Activated CD4-positive, alpha-beta T cell treated with anti-CD3 and anti-CD28 coated beads, Interleukin-2, amount 10 ng/mL, durations not matched to agents 24 days and 14 days (primary cell): ENCODE data around the gene SV2C. TPM values are rescaled to one million over a fixed set of nuclear protein-coding genes. Genes with fewer than 3 reads are reported as not detected.
"Not testable (repeated sequence)": the region's sequence is repeated elsewhere in the genome, so short reads cannot be mapped to it uniquely, and the experiment has no call there.

Source experiments
- DNase-seq: peaks from one replicate; pipeline ENCODE4 v3.0.0; 2022
- H3K27ac Mint-ChIP-seq: one replicate; pipeline ENCODE4 v1.8.0; 2022; ENCODE audit warnings: mild to moderate bottlenecking, mixed read lengths
- H3K27me3 Mint-ChIP-seq: one replicate; pipeline ENCODE4 v1.8.0; 2022; ENCODE audit warnings: mixed read lengths
- H3K36me3 Mint-ChIP-seq: one replicate; pipeline ENCODE4 v1.8.0; 2022; ENCODE audit warnings: low read depth, mild to moderate bottlenecking, mixed read lengths
- H3K4me1 Mint-ChIP-seq: one replicate; pipeline ENCODE4 v1.8.0; 2021; ENCODE audit warnings: mixed read lengths
- H3K4me3 Mint-ChIP-seq: one replicate; pipeline ENCODE4 v1.8.0; 2022; ENCODE audit warnings: mild to moderate bottlenecking, moderate library complexity, mixed read lengths
- H3K9me3 Mint-ChIP-seq: one replicate; pipeline ENCODE4 v1.8.0; 2021; ENCODE audit warnings: mixed read lengths
- intact Hi-C: fragments of 100-400 bp; cut with micrococcal nuclease; formaldehyde crosslinking; loops from one replicate; pipeline ENCODE4 v1.15.1; 2023
- total RNA-seq: library from RNA; stranded (reverse); gene quantifications from 2 replicates; pipeline ENCODE4 v1.2.3, GENCODE V29; 2022

SV2C gene
- total RNA-seq, 1 donor from 2014 or later: not detected

DNA sequence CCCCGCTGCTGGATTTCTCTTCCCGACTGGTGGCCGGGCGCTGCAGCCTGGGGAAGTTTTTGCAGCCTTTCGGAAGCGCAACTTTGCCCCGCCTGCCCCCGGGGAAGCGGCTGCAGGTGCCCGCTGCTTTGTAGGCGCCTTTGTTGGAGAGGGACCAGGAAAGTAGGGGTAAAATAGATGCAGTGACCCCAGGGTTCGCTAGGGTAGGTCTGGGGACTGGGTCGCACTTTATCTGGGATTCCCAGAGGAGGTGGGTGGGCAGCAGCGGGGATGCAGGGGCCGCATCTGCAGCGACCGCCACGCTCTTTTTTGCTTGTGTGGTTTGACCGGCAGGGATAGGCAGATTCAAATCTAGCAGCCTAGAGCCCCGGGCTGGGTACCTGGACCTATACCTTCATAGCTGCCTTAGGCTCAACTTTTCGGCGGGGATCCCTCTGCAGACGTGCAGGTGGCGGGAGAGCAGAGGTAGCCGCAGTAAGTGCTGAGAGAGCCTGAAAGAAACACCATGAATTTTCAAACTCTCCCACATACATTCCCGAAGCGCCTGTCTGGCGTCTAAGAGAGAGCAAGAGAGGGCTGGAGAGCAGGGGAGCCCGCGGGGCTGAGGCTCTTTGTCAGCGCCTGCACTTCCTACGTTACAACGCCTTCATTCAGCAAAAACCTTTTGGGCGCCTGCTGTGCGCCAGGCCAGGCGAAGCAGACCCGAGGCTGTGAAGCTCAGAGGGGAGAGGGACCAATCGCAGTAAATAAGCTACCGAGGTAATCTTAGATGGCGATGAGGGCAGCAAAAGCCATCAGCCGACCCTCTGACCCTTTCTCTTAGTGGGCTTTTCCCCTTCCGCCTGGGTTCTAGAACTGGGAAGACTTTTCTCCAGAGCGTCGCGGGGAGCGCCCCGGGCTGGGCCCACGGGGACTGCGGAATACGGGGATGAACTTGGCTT lies 642 bp downstream of the SV2C start:
- intact Hi-C loops: no loop called here
- Mint-ChIP-seq H3K36me3 (peaks cover 3% of the 10 kb centered on the region), H3K4me1 (peaks cover 16% of the 10 kb centered on the region), H3K27me3 (peaks cover 79% of the 10 kb centered on the region), H3K27ac (no peak overlapping the region), H3K4me3 (peak overlapping the region; percentile 81), H3K9me3 (no peaks in the 10 kb centered on the region)
- peak; percentile 68 for DNase-seq

GRCh38 chr5:76084496-76085242 lies 1.5 kb downstream of the SV2C start:
- H3K9me3 Mint-ChIP-seq: no peaks in the 10 kb centered on the region
- intact Hi-C loops: no loop called here
- H3K27ac Mint-ChIP-seq: no peak overlapping the region
- peak overlapping the region; percentile 81 for H3K4me3 Mint-ChIP-seq
- peaks cover 3% of the 10 kb centered on the region for H3K36me3 Mint-ChIP-seq
- H3K27me3 Mint-ChIP-seq: peaks cover 77% of the 10 kb centered on the region
- no peak for DNase-seq
- H3K4me1 Mint-ChIP-seq: peaks cover 16% of the 10 kb centered on the region

GRCh38 chr5:76085243-76085579 lies 2.0 kb downstream of the SV2C start:
- DNase-seq: no peak
- Mint-ChIP-seq H3K4me1 (peaks cover 16% of the 10 kb centered on the region), H3K36me3 (peaks cover 3% of the 10 kb centered on the region), H3K27me3 (peaks cover 72% of the 10 kb centered on the region), H3K27ac (no peak overlapping the region), H3K4me3 (peak overlapping the region; percentile 63), H3K9me3 (no peaks in the 10 kb centered on the region)
- intact Hi-C loops: no loop called here

DNA sequence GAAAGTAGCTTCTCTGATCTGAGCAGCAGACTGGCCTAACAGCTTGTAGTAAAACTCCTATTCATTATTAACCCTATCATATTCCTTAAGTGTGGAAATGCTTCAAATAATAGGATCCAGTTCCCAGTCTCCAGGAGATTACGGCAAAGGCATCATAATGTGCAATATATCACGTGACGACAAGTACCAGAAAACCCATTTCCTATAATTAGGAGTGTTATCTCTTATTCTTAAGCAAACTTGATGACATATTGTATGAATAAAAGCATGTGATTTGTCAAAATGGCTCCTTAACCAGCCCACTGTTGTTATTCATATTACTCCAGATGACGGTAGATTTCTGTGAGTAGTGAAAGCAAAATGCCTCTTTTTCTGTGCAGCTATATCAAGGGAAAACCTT lies 2.9 kb downstream of the SV2C start:
- H3K4me1 Mint-ChIP-seq: peaks cover 16% of the 10 kb centered on the region
- no peak for DNase-seq
- H3K36me3 Mint-ChIP-seq: peaks cover 3% of the 10 kb centered on the region
- peaks cover 69% of the 10 kb centered on the region for H3K27me3 Mint-ChIP-seq
- no peak overlapping the region for H3K4me3 Mint-ChIP-seq
- H3K27ac Mint-ChIP-seq: no peak overlapping the region
- intact Hi-C loops: no loop called here
- no peaks in the 10 kb centered on the region for H3K9me3 Mint-ChIP-seq

- DNase-seq, H3K9me3 Mint-ChIP-seq, H3K27ac Mint-ChIP-seq, H3K4me3 Mint-ChIP-seq, intact Hi-C loops, H3K36me3 Mint-ChIP-seq, H3K4me1 Mint-ChIP-seq: not testable (repeated sequence)
- peaks cover 47% of the 10 kb centered on the region for H3K27me3 Mint-ChIP-seq
These were observed 6.0 kb downstream of the SV2C start for GRCh38 chr5:76089156-76089555.

- no peaks in the 10 kb centered on the region for H3K36me3 Mint-ChIP-seq
- H3K27ac Mint-ChIP-seq: no peak overlapping the region
- no peaks in the 10 kb centered on the region for H3K9me3 Mint-ChIP-seq
- no peak overlapping the region for H3K4me3 Mint-ChIP-seq
- intact Hi-C loops: no loop called here
- H3K4me1 Mint-ChIP-seq: no peaks in the 10 kb centered on the region
- peaks cover 40% of the 10 kb centered on the region for H3K27me3 Mint-ChIP-seq
- no peak for DNase-seq
These were observed 8.2 kb downstream of the SV2C start for GRCh38 chr5:76091351-76091750.

DNA sequence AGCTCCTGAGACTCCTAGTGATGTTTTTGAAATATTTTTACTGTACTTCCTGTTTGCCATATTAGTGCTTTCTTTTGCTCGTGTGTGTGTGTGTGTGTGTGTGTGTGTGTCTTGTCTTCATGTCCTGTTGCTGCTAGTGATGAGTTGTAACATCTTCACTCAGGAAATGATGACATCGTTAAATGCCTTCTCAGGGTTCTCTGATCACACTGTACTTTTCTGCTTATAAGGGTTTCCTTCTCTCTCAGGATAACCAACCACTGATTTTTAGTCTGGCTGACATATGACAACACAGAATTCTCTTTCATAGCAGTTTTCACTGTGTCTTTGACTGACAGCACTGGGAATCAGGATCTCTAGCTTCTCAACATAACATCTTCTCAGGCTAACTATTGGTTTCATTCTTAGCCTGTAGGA lies 16.1 kb downstream of the SV2C start:
- no peak overlapping the region for H3K27ac Mint-ChIP-seq
- no peak overlapping the region for H3K4me3 Mint-ChIP-seq
- H3K27me3 Mint-ChIP-seq: peaks cover 24% of the 10 kb centered on the region

DNA sequence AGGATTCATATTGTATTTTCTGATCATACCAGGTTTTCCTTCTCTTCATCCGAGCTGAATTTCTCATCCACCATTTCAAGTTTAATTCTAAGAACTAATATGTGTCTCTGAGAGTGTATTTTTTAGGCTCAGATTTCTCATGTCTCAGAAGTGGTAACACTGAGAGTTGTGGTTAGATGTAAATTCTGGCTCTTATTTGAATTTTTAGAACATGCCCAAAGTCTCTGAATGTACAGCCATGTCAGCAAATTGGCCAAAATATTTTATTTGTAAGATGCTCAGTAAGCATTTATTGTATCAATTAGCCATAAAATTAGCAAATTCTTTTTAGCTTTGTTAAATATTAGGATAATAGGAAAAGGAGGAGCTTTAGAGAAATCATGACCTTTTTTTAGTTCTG lies 16.6 kb downstream of the SV2C start:
- H3K9me3 Mint-ChIP-seq: no peaks in the 10 kb centered on the region
- H3K4me3 Mint-ChIP-seq: no peak overlapping the region
- no peaks in the 10 kb centered on the region for H3K36me3 Mint-ChIP-seq
- H3K4me1 Mint-ChIP-seq: peaks cover 8% of the 10 kb centered on the region
- intact Hi-C loops: no loop called here
- DNase-seq: no peak
- peaks cover 22% of the 10 kb centered on the region for H3K27me3 Mint-ChIP-seq
- H3K27ac Mint-ChIP-seq: no peak overlapping the region

More for the DNA sequence above, 16.1 kb downstream of the SV2C start:
- intact Hi-C loops: no loop called here
- Mint-ChIP-seq H3K4me1 (peaks cover 8% of the 10 kb centered on the region), H3K9me3 (no peaks in the 10 kb centered on the region), H3K36me3 (no peaks in the 10 kb centered on the region)
- DNase-seq: peak; percentile 63

- H3K4me3 Mint-ChIP-seq: no peak overlapping the region
- H3K4me1 Mint-ChIP-seq: peaks cover 7% of the 10 kb centered on the region
- H3K27ac Mint-ChIP-seq: no peak overlapping the region
- H3K27me3 Mint-ChIP-seq: peaks cover 20% of the 10 kb centered on the region
- intact Hi-C loops: no loop called here
- no peaks in the 10 kb centered on the region for H3K9me3 Mint-ChIP-seq
- peak; percentile 75 for DNase-seq
- no peaks in the 10 kb centered on the region for H3K36me3 Mint-ChIP-seq
These were observed 20.8 kb downstream of the SV2C start for GRCh38 chr5:76104027-76104426.

DNA sequence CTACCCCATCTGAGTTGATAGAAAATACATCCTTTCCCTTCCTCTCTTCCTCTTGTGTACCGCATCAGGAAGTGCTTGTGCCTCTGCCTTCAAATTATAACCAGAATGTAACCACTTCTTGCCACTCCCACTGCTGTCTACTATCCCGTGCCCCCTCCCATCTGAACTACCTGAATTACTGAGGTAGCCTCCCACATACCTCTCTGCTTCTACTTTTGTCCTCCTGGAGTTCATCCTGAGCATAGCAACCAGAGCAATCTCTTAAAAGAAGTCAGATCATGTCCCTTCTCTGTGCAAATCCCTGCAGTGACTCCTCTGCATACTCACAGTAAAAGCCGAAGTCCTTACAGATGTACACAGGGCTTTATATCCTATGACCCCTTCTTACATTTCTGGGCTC lies 23.0 kb downstream of the SV2C start:
- DNase-seq: no peak
- Mint-ChIP-seq H3K27ac (no peak overlapping the region), H3K4me1 (no peaks in the 10 kb centered on the region), H3K36me3 (no peaks in the 10 kb centered on the region), H3K4me3 (no peak overlapping the region), H3K27me3 (peaks cover 15% of the 10 kb centered on the region), H3K9me3 (no peaks in the 10 kb centered on the region)
- intact Hi-C loops: no loop called here

DNA sequence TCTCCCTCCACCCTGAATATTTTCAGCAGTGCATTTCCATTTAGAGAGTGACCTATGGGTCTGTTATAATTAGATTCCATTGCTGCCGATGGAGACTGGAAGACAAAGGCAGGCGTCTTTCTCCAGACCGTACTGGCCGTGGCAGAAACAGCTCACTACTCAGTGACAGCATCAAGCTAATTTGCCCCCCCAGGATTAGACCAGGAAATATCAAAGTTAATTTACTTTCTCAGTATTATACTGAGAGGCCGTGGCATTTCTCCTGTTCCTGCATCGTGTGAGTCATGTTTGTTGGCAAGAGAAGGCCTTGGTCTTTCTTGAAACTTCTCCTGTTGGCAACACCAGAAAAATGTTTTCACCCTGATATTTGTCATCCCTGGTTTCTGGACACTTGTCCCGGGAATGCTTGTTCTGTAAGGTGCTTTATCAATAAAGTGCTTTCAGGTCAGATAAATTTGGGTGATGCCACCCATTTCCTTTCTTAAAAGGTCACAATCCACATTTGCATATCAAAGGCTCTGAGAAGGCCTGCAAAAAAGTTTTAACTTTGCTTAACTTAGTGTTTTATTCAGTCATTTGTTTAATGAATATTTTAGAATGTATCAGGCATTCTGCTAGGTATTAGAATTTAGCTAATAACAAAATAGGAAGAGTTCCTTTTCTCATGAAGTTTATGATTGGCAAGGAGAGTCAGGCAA lies 28.4 kb downstream of the SV2C start:
- Mint-ChIP-seq H3K4me1 (no peaks in the 10 kb centered on the region), H3K27me3 (peaks cover 26% of the 10 kb centered on the region), H3K36me3 (no peaks in the 10 kb centered on the region), H3K4me3 (no peak overlapping the region), H3K9me3 (no peaks in the 10 kb centered on the region), H3K27ac (no peak overlapping the region)
- no peak for DNase-seq
- intact Hi-C loops: no loop called here

DNA sequence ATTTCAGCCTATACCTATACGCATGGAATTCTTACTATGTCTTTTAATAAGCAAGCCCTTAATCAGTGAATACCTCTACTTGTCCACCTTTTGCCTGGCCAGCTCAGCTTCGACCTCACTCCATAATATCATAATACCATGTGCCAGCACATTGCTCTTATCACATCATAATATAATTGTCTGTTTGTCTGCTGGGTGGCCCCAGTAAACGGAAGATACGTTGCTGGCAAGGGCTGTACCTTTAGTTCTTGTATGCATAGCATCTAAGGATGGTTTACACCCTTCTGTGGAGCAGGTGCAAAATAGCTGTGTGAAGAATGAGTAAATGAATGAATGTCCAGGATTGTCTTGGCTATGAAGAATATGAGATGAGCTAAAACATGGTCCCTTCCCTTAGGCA lies 29.9 kb downstream of the SV2C start:
- H3K4me3 Mint-ChIP-seq: no peak overlapping the region
- H3K27me3 Mint-ChIP-seq: peaks cover 30% of the 10 kb centered on the region
- H3K27ac Mint-ChIP-seq: no peak overlapping the region
- DNase-seq: no peak
- H3K9me3 Mint-ChIP-seq: no peaks in the 10 kb centered on the region
- no peaks in the 10 kb centered on the region for H3K36me3 Mint-ChIP-seq
- intact Hi-C loops: no loop called here
- H3K4me1 Mint-ChIP-seq: no peaks in the 10 kb centered on the region

DNA sequence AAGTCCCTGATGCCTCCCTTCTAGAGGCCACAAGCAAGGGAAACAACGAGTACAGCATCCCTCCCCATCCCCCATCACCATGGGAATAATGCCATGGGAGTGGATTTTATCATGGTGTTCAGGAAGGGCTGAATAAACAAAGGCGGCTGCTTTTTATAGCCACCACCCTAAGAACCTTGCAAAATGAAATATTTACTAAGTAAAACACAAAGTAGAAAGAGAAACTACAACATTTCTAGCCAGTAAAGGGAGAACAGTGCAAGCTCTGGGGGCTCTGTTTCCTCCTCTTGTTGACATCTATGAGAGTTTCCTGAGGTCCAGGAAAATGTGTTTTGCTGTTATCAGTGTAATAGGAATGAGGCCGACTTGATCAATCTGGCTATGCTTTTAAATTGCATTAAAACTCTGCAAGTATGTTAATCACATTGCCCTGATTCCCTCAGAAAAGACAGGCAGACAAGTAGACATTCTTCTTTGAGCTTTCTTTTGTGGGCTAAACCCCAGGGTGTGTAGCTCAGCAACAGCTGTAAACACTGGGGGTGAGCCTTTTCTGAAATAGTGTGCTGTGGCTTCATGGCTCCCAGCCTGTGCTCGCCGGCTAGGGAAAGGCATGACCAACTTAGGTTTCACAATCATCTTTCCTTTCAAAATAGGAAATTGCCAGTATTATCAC lies 31.1 kb downstream of the SV2C start:
- Mint-ChIP-seq H3K27me3 (peaks cover 32% of the 10 kb centered on the region), H3K9me3 (no peaks in the 10 kb centered on the region), H3K27ac (no peak overlapping the region)

More for the DNA sequence above, 31.1 kb downstream of the SV2C start:
- no peak overlapping the region for H3K4me3 Mint-ChIP-seq
- intact Hi-C loops: no loop called here
- H3K4me1 Mint-ChIP-seq: no peaks in the 10 kb centered on the region
- no peaks in the 10 kb centered on the region for H3K36me3 Mint-ChIP-seq
- DNase-seq: no peak
